GM21717 (cell line): ENCODE results near the gene SRC.
"Not testable (repeated sequence)": the region's sequence is repeated elsewhere in the genome, so short reads cannot be mapped to it uniquely, and the experiment has no call there.

Source experiments
- ATAC-seq: cut with Tn5 transposase; IDR thresholded peaks from one replicate; pipeline ENCODE4 v1.9.1; 2021; ENCODE audit warnings: mild to moderate bottlenecking, moderate library complexity; ENCODE audit not compliant: unreplicated experiment

The SRC gene

DNA sequence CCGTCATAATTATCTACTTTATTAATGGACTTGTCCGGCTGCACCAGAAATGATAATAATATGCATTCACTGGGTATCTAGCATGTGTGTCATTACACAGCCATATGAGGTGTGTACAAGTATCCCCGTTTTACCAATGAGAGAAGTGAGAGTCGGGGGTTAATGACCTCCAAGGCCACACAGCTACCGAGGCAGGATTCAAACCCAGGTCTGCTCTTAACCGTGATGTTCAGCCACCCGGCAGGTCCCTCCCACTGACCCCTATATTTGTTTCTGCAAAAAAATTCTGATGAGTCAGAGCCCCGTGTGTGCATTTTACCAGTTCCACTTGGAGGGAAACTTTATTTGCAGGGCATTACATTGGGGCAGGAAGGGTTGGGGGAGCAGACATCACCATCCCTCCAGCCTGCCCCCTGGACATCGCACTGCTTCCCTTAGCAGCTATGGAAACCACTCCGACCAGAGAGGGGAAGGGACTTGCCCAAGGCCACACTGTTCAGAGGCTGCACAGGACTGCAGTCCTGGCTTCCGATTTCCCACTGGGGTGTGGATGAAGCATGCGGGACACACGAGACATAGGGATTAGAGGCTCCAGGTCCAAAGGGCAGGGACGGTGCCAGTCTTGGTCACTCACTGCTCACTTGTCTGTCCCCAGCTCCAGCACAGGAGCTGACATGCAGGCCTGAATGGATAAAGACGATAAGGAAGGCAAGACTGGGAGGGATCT, 10.1 kb upstream of the SRC start:
- peak; percentile 10 for ATAC-seq

DNA sequence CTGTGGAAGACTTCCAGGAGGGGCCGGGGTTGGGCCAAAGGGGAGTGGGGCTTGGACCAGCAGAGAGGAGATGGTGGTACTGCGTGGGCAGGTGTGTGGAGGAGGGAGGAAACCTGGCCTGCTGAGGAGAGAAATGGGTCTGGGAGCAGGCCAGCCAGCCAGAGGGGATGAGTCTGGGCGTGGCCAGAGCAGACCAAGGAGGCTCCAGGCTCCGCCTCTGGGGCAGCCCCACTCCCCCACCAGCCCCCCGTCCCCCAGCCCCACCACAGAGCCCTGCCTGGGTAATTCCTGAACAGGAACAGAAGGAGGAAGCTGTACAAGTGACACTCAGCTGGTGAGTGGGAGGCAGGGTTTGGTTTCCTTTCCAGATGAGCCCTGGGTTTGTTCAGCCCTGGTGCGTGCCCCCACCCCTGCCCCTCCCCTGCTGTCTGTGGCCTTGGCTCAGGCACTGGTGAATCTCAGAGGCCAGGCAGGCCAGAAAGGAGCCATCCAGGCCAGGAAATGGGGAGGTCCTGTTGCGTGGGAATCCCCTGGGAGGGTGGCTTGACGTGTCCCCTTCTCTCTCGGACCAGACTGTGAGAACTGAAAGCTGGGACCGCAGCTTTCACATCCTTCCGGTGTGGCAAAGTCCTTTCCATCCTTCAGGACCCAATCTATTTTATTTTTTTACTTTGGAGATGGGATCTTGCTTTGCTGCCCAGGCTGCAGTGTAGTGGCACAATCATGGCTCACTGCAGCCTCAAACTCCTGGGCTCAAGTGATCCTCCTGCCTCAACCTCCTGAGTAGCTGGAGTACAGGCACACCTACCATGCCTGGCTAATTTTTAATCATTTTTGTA, 9.4 kb upstream of the SRC start:
- ATAC-seq = peak; percentile 54

- ATAC-seq = no peak
Observed at GRCh38 chr20:37337208-37337991, 8.5 kb upstream of the SRC start.

GRCh38 chr20:37338380-37338779, 7.6 kb upstream of the SRC start:
- not testable (repeated sequence) for ATAC-seq

DNA sequence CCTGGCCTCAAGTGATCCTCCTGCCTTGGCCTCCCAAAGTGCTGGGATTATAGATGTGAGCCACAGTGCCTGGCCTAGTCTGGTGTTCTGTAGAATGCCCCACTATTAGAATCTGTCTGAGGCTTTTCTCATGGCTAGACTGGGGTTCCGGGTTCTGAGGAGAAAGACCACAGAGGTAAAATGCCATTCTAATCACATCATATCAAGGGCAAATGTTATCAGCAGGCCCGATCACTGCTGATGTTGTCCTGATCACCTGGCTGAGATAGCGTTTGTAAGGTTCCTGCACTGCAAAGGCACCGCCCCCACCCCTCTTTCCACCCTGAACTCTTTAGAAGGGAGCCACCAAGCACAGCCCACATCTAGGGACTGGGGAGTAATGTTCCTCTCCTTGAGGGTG, 6.7 kb upstream of the SRC start:
- no peak for ATAC-seq

- ATAC-seq = not testable (repeated sequence)
Observed at GRCh38 chr20:37339764-37340109, 6.2 kb upstream of the SRC start.

GRCh38 chr20:37340998-37341397, 4.9 kb upstream of the SRC start:
- ATAC-seq = no peak

DNA sequence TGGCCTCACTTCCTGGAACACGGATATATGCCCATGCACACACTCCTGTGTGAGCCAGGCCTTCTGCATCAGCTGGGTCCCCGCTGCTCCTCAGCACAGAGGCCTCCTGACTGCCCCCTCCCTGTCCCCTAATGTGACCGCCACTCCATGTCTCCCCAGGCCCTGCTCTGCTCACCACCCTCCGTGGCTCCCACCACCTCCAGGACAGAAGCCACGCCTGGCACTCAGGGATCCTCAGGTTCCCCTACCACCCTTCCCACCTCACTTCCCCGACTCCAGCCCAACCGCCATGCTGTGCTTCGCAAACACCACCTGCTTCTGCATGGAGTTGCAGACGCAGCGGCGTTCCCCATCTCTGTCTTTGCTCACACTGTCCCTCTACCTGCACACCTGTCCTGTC, 4.3 kb upstream of the SRC start:
- ATAC-seq = no peak

- ATAC-seq = no peak
Observed at GRCh38 chr20:37342231-37343177, 3.4 kb upstream of the SRC start.

DNA sequence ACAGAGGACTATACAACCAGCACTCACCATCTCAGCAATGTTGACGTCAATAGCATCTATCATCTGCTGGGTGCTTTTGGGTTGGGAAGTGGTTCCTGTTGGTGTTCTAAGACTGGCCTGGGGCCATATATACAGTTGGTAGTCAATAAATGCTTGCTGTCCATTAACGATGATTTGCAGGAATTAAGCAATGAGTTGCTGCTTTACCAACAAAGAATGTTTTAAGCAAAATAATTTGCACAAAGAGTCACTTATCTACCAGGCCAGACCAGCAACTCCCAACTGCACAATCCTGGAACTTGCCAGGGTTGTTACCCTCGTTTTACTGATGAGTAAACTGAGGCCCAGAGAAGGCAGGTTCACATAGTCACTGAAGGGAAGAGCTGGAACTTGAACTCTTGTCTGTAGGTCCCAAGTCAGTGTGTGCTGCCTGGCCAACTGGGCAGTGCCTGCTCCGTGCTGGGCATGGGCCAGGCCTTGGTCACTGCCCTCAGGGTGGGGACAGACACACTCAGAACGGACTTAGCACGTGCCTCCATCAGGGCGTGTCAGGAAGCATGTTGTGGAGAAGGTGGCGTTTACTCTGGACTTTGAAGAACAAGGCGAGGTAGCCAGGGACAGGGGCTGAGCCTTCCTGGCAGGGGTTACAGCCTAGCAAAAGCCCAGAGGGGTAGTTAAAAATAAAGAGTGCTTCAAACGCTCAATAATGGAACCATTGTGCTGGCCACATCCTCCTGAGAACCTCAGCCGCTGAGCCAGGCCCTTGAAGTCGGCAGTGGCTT, 2.5 kb upstream of the SRC start:
- ATAC-seq = no peak

DNA sequence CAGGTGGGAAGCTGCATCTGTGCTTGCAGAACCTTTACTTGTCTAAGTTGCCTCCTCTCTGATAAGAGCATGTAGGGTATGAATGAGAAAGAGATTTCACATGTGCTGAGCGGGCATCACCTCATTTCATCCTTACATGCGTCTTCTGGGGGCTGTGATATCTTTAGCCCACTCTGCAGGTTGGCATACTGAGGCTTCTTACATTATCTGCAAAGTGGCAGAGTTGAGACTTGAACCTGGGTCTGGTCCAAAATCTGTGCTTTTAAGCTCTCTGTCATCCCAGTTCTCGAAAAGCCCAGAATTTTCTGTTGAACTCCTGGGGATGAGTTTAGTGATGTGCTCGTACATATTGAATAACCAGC, 2.0 kb upstream of the SRC start:
- no peak for ATAC-seq

- ATAC-seq = no peak
Observed at GRCh38 chr20:37344506-37345338, 1.2 kb upstream of the SRC start.

DNA sequence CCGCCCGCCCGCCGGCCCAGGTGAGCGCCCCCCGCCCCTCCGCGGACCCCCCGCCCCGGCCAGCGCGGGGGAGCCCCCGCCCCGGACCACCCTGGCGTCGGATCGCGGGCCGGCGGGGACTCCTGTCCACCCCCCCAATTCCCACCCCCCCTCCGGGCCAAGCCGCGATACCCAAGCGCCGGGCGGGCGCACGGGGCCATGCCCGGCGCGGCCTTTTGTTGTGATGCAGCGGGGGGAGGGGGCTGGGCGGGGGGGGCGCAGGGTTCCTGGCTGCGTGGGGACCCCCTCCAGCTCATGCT, 245 bp downstream of the SRC start:
- ATAC-seq = no peak

GRCh38 chr20:37346535-37347346, 801 bp downstream of the SRC start:
- ATAC-seq = no peak

- no peak for ATAC-seq
Observed at GRCh38 chr20:37347347-37347823, 1.4 kb downstream of the SRC start.

- no peak for ATAC-seq
Observed at GRCh38 chr20:37347891-37348791, 2.2 kb downstream of the SRC start.
